T-helper 9 cell (primary cell): Measurements from ENCODE around the gene CTSL.
"Not testable (repeated sequence)": the region's sequence is repeated elsewhere in the genome, so short reads cannot be mapped to it uniquely, and the experiment has no call there.

Source experiments
- DNase-seq: peaks from one replicate; pipeline ENCODE4 v3.0.0-alpha.2; 2020

The CTSL gene

GRCh38 chr9:87722393-87723088 is 3.4 kb upstream of the CTSL start:
- DNase-seq = no peak

- DNase-seq = no peak
Measured at GRCh38 chr9:87725356-87725899, 491 bp upstream of the CTSL start.

GRCh38 chr9:87729246-87729645 is 3.3 kb downstream of the CTSL start:
- DNase-seq = no peak

- no peak for DNase-seq
Measured at GRCh38 chr9:87731321-87731720, 5.4 kb downstream of the CTSL start.

- DNase-seq = no peak
Measured at GRCh38 chr9:87732344-87732743, 6.4 kb downstream of the CTSL start.

- DNase-seq = no peak
Measured at GRCh38 chr9:87732756-87733155, 6.8 kb downstream of the CTSL start.

GRCh38 chr9:87733273-87734052 is 7.5 kb downstream of the CTSL start:
- no peak for DNase-seq

- no peak for DNase-seq
Measured at GRCh38 chr9:87734106-87734505, 8.2 kb downstream of the CTSL start.

GRCh38 chr9:87739546-87739945 is 13.6 kb downstream of the CTSL start:
- DNase-seq = no peak

- DNase-seq = no peak
Measured at GRCh38 chr9:87740209-87740608, 14.3 kb downstream of the CTSL start.

- DNase-seq = no peak
Measured at GRCh38 chr9:87741326-87741725, 15.4 kb downstream of the CTSL start.

- DNase-seq = no peak
Measured at GRCh38 chr9:87741891-87742290, 16.0 kb downstream of the CTSL start.

GRCh38 chr9:87742813-87743428 is 17.0 kb downstream of the CTSL start:
- no peak for DNase-seq

GRCh38 chr9:87744247-87744646 is 18.3 kb downstream of the CTSL start:
- not testable (repeated sequence) for DNase-seq

- no peak for DNase-seq
Measured at GRCh38 chr9:87746186-87746585, 20.3 kb downstream of the CTSL start.

- DNase-seq = no peak
Measured at GRCh38 chr9:87748881-87749280, 23.0 kb downstream of the CTSL start.

GRCh38 chr9:87749335-87750035 is 23.6 kb downstream of the CTSL start:
- DNase-seq = no peak

- DNase-seq = no peak
Measured at GRCh38 chr9:87750726-87751125, 24.8 kb downstream of the CTSL start.

- no peak for DNase-seq
Measured at GRCh38 chr9:87751423-87751822, 25.5 kb downstream of the CTSL start.

- no peak for DNase-seq
Measured at GRCh38 chr9:87751868-87752267, 25.9 kb downstream of the CTSL start.

- no peak for DNase-seq
Measured at GRCh38 chr9:87753313-87753712, 27.4 kb downstream of the CTSL start.

GRCh38 chr9:87758330-87758729 is 32.4 kb downstream of the CTSL start:
- DNase-seq = not testable (repeated sequence)

GRCh38 chr9:87759980-87760379 is 34.1 kb downstream of the CTSL start:
- not testable (repeated sequence) for DNase-seq
